ENCODE measurements around the gene CEP170. TPM values are rescaled to one million over a fixed set of nuclear protein-coding genes. Genes with fewer than 3 reads are reported as not detected.

CEP170 gene
- total RNA-seq, 4 donors from 2014 or later = 6.0 to 92.4 (median 13.8) TPM

- no peaks in the 10 kb centered on the region for H3K9me3 ChIP-seq
- DNase-seq = no peak
- TF ChIP-seq CTCF (IDR thresholded peaks at IDR 0.05) (no peak), POLR2A (IDR thresholded peaks at IDR 0.05) (no peak)
- no peak overlapping the region for H3K4me3 ChIP-seq
- H3K27me3 ChIP-seq = no peaks in the 10 kb centered on the region
- H3K27ac ChIP-seq = no peak overlapping the region
- H3K4me1 ChIP-seq = no peaks in the 10 kb centered on the region
- H3K36me3 ChIP-seq = peaks cover 0 to 39% (median 0%) of the 10 kb centered on the region in 3 donors
Observed at GRCh38 chr1:243273506-243273905, 18.4 kb upstream of the CEP170 start.

DNA sequence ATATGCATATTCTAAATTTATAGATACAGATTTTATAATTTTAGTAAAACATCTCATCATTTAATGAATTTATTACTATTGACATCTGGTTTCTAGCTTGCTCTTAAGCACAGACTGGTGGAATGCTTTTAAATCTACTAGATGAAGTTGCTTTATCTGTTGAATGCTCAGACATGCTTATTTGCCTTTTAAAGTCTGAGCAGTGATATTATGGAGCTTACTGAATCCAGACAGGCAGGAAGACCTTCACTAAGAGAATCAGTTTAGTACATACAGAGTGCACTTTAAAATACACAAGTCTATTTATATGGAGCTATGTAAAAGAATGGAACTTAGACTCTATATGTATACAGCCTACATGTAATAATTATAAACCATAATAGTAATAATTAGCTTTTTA is 17.3 kb upstream of the CEP170 start:
- TF ChIP-seq CTCF (IDR thresholded peaks at IDR 0.05) (no peak), POLR2A (IDR thresholded peaks at IDR 0.05) (no peak)
- DNase-seq = no peak
- Histone ChIP-seq H3K27ac (no peak overlapping the region), H3K9me3 (no peaks in the 10 kb centered on the region), H3K4me3 (no peak overlapping the region), H3K4me1 (peaks cover 0 to 3% (median 0%) of the 10 kb centered on the region in 4 donors), H3K27me3 (no peaks in the 10 kb centered on the region), H3K36me3 (peaks cover 0 to 29% (median 0%) of the 10 kb centered on the region in 3 donors)

GRCh38 chr1:243271996-243272395 is 16.9 kb upstream of the CEP170 start:
- Histone ChIP-seq H3K36me3 (peaks cover 0 to 29% (median 0%) of the 10 kb centered on the region in 3 donors), H3K27ac (no peak overlapping the region), H3K27me3 (no peaks in the 10 kb centered on the region), H3K9me3 (no peaks in the 10 kb centered on the region), H3K4me3 (no peak overlapping the region), H3K4me1 (peaks cover 0 to 3% (median 0%) of the 10 kb centered on the region in 4 donors)
- DNase-seq = no peak
- no peak for TF ChIP-seq POLR2A (IDR thresholded peaks at IDR 0.05)
- no peak for TF ChIP-seq CTCF (IDR thresholded peaks at IDR 0.05)

- Histone ChIP-seq H3K4me3 (no peak overlapping the region), H3K9me3 (no peaks in the 10 kb centered on the region), H3K4me1 (peaks cover 0 to 3% (median 0%) of the 10 kb centered on the region in 4 donors), H3K27ac (peak overlapping the region in 1 of 4 donors; percentile 55), H3K36me3 (peaks cover 0 to 16% (median 0%) of the 10 kb centered on the region in 3 donors), H3K27me3 (no peaks in the 10 kb centered on the region)
- DNase-seq = no peak
- no peak for TF ChIP-seq POLR2A (IDR thresholded peaks at IDR 0.05)
- no peak for TF ChIP-seq CTCF (IDR thresholded peaks at IDR 0.05)
Observed at GRCh38 chr1:243270097-243270864, 15.2 kb upstream of the CEP170 start.

GRCh38 chr1:243269461-243269801 is 14.3 kb upstream of the CEP170 start:
- peak in 2 of 3 donors; percentile 49 to 56 for DNase-seq
- Histone ChIP-seq H3K27ac (peak overlapping the region in 1 of 4 donors; percentile 55), H3K9me3 (no peaks in the 10 kb centered on the region), H3K36me3 (peaks cover 0 to 8% (median 0%) of the 10 kb centered on the region in 3 donors), H3K4me1 (peaks cover 0 to 3% (median 0%) of the 10 kb centered on the region in 4 donors), H3K27me3 (no peaks in the 10 kb centered on the region), H3K4me3 (peak overlapping the region in 1 of 4 donors; percentile 2)
- TF ChIP-seq CTCF (IDR thresholded peaks at IDR 0.05) (no peak), POLR2A (IDR thresholded peaks at IDR 0.05) (no peak)

Measured in Peyer's patch (tissue), 4 donors.